Left ventricle myocardium inferior (tissue), 1 donor: ENCODE results near the gene ZNF582. TPM values are rescaled to one million over a fixed set of nuclear protein-coding genes. Genes with fewer than 3 reads are reported as not detected.

Experiments
- DNase-seq: peaks from one replicate; pipeline ENCODE4 v3.0.0-alpha.2; 2020
- H3K27ac ChIP-seq: fragments of 200-600 bp; replicated peaks from 2 replicates; pipeline ENCODE4 v1.8.0; 2021
- H3K27me3 ChIP-seq: fragments of 200-600 bp; 2 replicates; pipeline ENCODE4 v1.8.0; 2021; ENCODE audit warnings: low read depth
- H3K36me3 ChIP-seq: fragments of 200-600 bp; 2 replicates; pipeline ENCODE4 v1.8.0; 2021
- H3K4me1 ChIP-seq: fragments of 200-600 bp; 2 replicates; pipeline ENCODE4 v1.8.0; 2021
- H3K4me3 ChIP-seq: fragments of 200-600 bp; 2 replicates; pipeline ENCODE4 v1.8.0; 2021; ENCODE audit warnings: mild to moderate bottlenecking, moderate library complexity
- H3K9me3 ChIP-seq: fragments of 200-600 bp; replicated peaks from 2 replicates; pipeline ENCODE4 v1.8.0; 2021
- intact Hi-C: fragments of 100-400 bp; cut with micrococcal nuclease; formaldehyde crosslinking; loops from one replicate; pipeline ENCODE4 v1.11.0; 2022
- total RNA-seq: library from RNA; stranded (reverse); fragmentation: NEBNext Ultra II Directional; extraction: Animal tissue kit (Norgen Biotek cat#: 25700); gene quantifications from one replicate; pipeline ENCODE4 v1.2.1, GENCODE V29; 2021
- TF ChIP-seq, protein P1 (sequence below): fragments of 200-600 bp; IDR thresholded peaks from 2 replicates; pipeline ENCODE4 v1.8.0; 2021; ENCODE audit warnings: antibody characterized with exemption, mild to moderate bottlenecking, borderline replicate concordance
- donor health status: DM: no; HTN: yes; CAD: no; lungs with severe emphysema.

Gene ZNF582
- total RNA-seq, 1 donor from 2014 or later = 4.4 TPM

DNA sequence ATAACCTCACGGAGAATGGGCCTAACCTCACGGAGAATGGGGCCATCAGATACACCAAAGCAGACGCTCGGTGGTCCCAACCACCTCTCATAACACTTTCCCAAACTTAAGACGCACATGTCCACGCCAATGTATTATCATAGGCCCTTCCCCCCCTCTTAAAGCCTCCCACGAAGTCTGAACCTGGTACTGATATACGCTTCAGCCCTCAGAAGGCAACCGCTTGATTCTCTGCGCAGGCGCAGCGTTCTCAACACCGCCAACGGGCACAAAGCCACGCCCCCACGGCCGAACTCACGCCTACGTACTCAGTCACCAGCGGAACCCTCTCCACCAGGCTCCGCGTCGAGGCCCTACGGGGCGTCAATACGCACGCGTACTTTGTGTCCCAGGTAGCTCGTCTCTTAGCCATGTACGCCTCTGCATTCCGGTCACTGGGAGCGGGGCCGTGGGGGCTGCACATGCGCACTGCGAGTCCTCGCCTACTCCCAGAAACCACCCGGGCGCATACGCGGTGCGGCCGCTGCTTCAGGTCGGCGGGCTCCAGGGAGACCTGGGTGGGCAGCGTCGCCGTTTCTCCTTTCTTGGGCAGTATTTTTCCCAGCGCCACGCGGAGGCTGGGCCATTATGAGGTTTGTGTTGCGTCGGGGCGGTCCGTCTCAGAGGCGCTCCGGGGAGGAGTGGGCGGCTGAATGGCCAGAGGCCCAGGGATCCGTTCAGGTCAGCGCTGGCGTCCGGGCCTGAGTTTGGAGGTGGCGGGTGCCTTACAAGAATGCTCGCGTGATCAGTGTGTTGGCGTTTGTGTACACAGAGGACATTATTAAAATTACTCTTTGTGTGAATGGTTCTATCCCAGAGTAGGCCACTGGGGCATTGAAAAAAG is 25.3 kb downstream of the ZNF582 start:
- peak; percentile 94 for DNase-seq
- Histone ChIP-seq H3K27ac (peak overlapping the region; percentile 91), H3K9me3 (peaks cover 19% of the 10 kb centered on the region), H3K4me1 (peaks cover 27% of the 10 kb centered on the region), H3K36me3 (peaks cover 34% of the 10 kb centered on the region), H3K4me3 (peak overlapping the region; percentile 84), H3K27me3 (no peaks in the 10 kb centered on the region)
- intact Hi-C loops = no loop called here
- TF ChIP-seq, protein P1, sequence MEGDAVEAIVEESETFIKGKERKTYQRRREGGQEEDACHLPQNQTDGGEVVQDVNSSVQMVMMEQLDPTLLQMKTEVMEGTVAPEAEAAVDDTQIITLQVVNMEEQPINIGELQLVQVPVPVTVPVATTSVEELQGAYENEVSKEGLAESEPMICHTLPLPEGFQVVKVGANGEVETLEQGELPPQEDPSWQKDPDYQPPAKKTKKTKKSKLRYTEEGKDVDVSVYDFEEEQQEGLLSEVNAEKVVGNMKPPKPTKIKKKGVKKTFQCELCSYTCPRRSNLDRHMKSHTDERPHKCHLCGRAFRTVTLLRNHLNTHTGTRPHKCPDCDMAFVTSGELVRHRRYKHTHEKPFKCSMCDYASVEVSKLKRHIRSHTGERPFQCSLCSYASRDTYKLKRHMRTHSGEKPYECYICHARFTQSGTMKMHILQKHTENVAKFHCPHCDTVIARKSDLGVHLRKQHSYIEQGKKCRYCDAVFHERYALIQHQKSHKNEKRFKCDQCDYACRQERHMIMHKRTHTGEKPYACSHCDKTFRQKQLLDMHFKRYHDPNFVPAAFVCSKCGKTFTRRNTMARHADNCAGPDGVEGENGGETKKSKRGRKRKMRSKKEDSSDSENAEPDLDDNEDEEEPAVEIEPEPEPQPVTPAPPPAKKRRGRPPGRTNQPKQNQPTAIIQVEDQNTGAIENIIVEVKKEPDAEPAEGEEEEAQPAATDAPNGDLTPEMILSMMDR = no peak

DNA sequence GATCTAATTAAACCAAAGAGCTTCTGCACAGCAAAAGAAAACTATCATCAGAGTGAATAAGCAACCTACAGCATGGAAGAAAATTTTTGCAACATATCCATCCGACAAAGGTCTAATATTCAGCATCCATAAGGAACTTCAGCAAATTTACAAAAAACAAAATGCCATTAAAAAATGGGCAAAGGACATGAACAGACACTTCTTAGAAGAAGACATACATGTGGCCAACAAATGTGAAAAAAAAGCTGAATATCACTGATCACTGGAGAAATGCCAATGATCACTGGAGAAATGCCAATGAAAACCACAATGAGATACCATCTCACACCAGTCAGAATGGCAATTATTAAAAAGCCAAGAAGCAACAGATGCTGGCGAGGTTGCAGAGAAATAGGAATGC is 32.5 kb downstream of the ZNF582 start:
- H3K4me1 ChIP-seq = no peaks in the 10 kb centered on the region
- H3K27me3 ChIP-seq = no peaks in the 10 kb centered on the region
- H3K4me3 ChIP-seq = no peak overlapping the region
- no peak for DNase-seq
- H3K9me3 ChIP-seq = peaks cover 64% of the 10 kb centered on the region
- intact Hi-C loops = no loop called here
- H3K27ac ChIP-seq = no peak overlapping the region
- peaks cover 17% of the 10 kb centered on the region for H3K36me3 ChIP-seq
- TF ChIP-seq, protein P1 = no peak

DNA sequence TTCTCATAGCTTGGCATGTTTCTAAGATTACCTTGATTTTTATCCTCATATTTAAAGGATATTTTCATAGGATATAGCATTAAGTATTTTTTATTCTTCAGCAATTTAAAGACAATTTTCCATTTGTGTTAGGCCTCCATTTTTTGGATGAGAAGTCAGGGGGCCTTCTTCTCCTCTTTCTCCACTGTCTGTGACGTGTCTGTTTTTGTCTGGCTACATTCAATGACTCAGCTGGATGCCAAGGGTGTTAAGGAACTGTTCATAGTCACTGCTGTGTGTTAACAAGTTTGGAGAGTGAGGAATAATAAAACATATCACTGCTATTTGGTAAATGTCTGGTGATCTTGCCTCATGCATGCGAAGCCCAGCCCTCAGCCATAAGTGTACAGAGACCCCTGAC is 36.4 kb downstream of the ZNF582 start:
- TF ChIP-seq, protein P1 = no peak
- intact Hi-C loops = no loop called here
- H3K9me3 ChIP-seq = peaks cover 35% of the 10 kb centered on the region
- H3K4me1 ChIP-seq = no peaks in the 10 kb centered on the region
- peaks cover 11% of the 10 kb centered on the region for H3K36me3 ChIP-seq
- DNase-seq = no peak
- H3K4me3 ChIP-seq = no peak overlapping the region
- H3K27ac ChIP-seq = no peak overlapping the region
- H3K27me3 ChIP-seq = no peaks in the 10 kb centered on the region

DNA sequence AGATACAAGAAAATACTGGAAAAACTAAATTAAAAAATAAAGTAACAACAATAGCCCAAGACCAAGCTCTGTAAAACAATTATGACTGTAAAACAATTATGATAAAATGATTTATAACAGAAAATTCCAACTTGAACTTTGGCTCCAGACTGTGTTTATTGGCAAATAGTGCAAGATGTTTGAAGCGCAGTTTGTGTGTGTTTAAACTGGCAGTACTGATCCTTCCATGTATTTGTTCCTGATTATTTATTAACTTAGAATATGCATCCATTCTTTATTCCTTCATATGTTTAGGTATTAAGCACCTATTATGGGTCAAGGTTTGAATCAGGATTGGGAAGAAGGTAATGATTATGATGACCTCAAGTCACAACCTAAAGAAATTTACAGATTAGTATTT is 37.8 kb downstream of the ZNF582 start:
- Histone ChIP-seq H3K9me3 (peaks cover 21% of the 10 kb centered on the region), H3K27ac (no peak overlapping the region), H3K4me1 (no peaks in the 10 kb centered on the region), H3K4me3 (no peak overlapping the region), H3K36me3 (no peaks in the 10 kb centered on the region), H3K27me3 (no peaks in the 10 kb centered on the region)
- no peak for DNase-seq
- intact Hi-C loops = no loop called here
- TF ChIP-seq, protein P1 = no peak

DNA sequence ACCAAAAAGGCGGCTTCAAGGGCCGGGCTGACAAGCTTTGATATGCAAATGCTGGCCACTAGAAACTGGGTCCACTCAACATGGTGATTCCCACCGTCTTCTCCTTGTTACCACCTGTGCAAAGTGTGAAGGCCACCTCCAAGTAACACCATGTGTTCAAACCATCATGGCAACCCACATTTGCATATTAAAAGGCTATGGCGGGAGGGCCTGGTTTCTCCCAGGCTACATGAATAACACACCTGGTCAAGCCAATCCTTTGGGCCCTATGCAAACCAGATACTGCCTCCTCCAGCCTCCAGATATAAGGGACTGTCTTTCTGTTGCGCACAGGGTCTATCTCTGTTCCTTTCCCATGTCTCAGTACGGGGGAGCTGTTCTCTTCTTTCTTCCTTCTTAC is 42.1 kb downstream of the ZNF582 start:
- H3K9me3 ChIP-seq = no peaks in the 10 kb centered on the region
- DNase-seq = no peak
- no peak overlapping the region for H3K27ac ChIP-seq
- no peaks in the 10 kb centered on the region for H3K27me3 ChIP-seq
- peaks cover 3% of the 10 kb centered on the region for H3K4me1 ChIP-seq
- TF ChIP-seq, protein P1 = no peak
- no peak overlapping the region for H3K4me3 ChIP-seq
- intact Hi-C loops = loop anchor here (5.0 kb wide), 1 partner anchor 99 kb away; no protein-coding TSS in a partner anchor
- H3K36me3 ChIP-seq = no peaks in the 10 kb centered on the region
